HT1080 (cell line): ENCODE data around the gene MMP24OS. TPM values are rescaled to one million over a fixed set of nuclear protein-coding genes. Genes with fewer than 3 reads are reported as not detected.
A peak's percentile ranks its signal among the peaks of the same experiment; 100 is the strongest.
"Not testable (repeated sequence)": the region's sequence is repeated elsewhere in the genome, so short reads cannot be mapped to it uniquely, and the experiment has no call there.

Experiments
- DNase-seq: peaks from one replicate; pipeline ENCODE4 v3.0.0-alpha.2; 2015; ENCODE audit warnings: low read depth
- polyA plus RNA-seq, 2 experiments: library from polyadenylated mRNA; depleted of rRNA; stranded (reverse); fragments of >200 nt; gene quantifications; 2 replicates each; pipeline ENCODE4 v1.2.3, GENCODE V29; 2015
- total RNA-seq: library from RNA; depleted of rRNA; stranded (reverse); fragments of >200 nt; shearing (Covaris generic); gene quantifications from 2 replicates; pipeline ENCODE4 v1.2.3, GENCODE V29; 2014; rRNA removed

The MMP24OS gene
- total RNA-seq = 26.4 and 38.1 TPM in 2 replicates
- 48.7 and 61.6 TPM in 2 replicates for polyA plus RNA-seq (2015; cell fraction: cytosol; rRNA removed)
- polyA plus RNA-seq (2015; cell fraction: nucleus; rRNA removed) = 43.3 and 52.6 TPM in 2 replicates

GRCh38 chr20:35277531-35278395 is at the start of gene MMP24OS:
Gene MMP24OS (minus strand): TSS chr20:35278122. CDS start chr20:35277929, 193 bp downstream.
- peak; percentile 77 for DNase-seq

GRCh38 chr20:35327074-35327976 is 49.4 kb upstream of the MMP24OS start:
- DNase-seq = no peak

DNA sequence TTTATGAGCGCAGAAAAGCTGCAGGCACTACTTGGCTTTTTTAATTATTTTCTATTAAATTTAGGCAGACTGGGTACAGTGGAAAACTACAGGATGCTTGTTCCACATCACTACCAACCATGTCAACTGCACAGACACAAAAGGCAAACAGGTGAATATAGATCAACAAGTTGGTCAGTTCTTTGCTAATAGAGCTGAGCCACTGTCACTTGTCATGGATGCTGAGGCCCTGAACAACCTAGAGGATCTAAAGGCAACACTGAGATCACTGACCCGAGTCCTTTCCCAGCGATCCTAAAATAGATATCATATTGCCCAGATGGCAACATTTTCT is 48.8 kb upstream of the MMP24OS start:
- no peak for DNase-seq

- no peak for DNase-seq
Measured at GRCh38 chr20:35326021-35326739, 48.3 kb upstream of the MMP24OS start.

GRCh38 chr20:35325401-35325800 is 47.5 kb upstream of the MMP24OS start:
- DNase-seq = no peak

DNA sequence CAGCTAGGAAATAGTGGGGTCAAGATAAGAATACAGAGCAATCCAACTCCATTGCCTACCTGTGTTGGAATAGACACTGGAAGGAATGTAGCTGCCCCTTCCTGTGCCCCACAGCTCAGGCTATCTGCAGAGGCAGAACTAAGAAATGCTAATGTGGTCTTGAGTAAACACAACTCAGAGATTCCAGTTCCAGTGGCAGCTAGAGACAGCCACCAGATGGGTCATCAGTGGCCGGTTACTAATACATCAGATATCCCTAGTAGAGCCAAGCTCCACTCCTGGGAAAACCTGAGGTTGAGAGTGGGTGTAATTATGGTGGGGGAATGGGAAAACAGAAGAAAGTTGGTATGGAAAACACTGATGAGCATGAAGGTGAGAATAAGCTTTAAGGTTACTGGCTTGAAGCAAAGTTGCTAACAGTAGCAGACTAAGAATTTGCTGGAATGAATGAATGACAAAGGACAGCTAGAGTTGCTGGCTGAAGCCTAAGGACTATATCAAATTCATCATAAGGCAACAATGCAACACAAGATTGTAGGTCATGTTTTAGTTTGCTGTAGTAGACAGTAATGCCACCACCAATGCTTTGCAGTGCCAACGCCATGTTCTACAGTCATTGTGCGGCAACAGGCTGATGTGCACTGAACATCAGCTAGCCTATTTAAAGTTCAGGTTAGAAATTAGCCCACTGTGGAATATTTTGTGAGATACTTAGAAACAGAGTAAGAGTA is 42.6 kb upstream of the MMP24OS start:
- peak; percentile 94 for DNase-seq

- peak; percentile 65 for DNase-seq
Measured at GRCh38 chr20:35319871-35320197, 41.9 kb upstream of the MMP24OS start.

- peak; percentile 66 for DNase-seq
Measured at GRCh38 chr20:35319192-35319870, 41.4 kb upstream of the MMP24OS start.

GRCh38 chr20:35318502-35319157 is 40.7 kb upstream of the MMP24OS start:
- DNase-seq = peak; percentile 97

GRCh38 chr20:35317416-35318210 is 39.7 kb upstream of the MMP24OS start:
- no peak for DNase-seq

DNA sequence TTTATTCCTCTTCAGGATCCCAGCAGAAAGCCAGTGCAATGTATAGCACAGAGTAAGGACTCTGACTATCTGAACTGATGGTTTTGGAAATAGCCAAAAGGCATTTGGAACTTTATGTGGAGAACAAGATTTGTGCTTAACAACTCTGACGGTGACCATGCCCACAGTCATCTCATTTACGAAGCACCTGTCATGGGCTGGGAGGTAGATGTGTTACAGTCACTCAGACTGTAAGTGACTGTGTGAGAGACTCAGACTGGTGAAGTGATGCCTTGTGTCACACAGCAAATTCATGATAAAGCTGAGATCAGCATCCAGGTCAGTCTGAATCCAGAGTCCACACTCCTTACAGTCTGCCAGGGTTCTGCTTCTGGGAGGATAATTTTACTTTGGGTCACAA is 38.2 kb upstream of the MMP24OS start:
- no peak for DNase-seq

DNA sequence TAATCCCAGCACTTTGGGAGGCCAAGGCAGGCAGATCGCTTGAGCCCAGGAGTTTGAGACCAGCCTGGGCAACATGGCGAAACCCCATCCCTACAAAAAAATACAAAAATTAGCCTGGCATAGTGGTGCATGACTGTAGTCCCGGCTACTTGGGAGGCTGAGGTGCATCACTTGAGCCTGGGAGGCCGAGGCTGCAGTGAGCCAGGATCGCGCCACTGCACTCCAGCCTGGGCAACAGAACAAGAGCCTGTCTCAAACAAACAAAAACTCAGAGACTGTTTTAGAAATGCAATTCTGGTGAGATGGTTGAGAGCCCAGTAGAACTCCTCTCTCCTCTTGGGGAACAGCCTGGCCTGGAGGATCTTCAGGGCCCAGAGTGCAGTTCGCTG is 37.7 kb upstream of the MMP24OS start:
- not testable (repeated sequence) for DNase-seq

- no peak for DNase-seq
Measured at GRCh38 chr20:35314816-35315631, 37.1 kb upstream of the MMP24OS start.

DNA sequence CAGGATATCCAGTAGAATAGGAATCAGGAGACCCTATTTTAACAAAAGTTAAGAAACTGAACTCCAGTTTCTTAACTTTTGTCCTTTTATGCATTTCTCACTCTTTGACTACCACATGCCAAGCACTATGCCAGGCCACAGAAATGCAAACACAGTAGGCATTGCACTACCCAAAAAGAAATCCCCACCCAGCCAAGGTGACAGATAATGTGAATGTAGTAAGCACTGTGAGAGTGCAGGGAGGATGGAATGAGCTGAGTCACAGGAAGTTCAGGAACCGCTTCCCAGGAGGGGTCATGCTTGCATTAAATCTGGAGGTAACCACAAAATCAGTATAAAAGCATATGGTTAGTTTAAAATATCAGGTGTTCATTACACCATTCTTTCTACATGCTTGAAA is 34.4 kb upstream of the MMP24OS start:
- DNase-seq = peak; percentile 99

GRCh38 chr20:35311822-35312221 is 33.9 kb upstream of the MMP24OS start:
- DNase-seq = no peak

- DNase-seq = peak; percentile 93
Measured at GRCh38 chr20:35311409-35311808, 33.5 kb upstream of the MMP24OS start.

GRCh38 chr20:35307666-35308653 is 30.0 kb upstream of the MMP24OS start:
- peak; percentile 99 for DNase-seq
